Mononuclear cell (primary cell): ENCODE data around the gene GOLGA8F. TPM values are rescaled to one million over a fixed set of nuclear protein-coding genes. Genes with fewer than 3 reads are reported as not detected.
"Not testable (repeated sequence)": the region's sequence is repeated elsewhere in the genome, so short reads cannot be mapped to it uniquely, and the experiment has no call there.

Source experiments
- H3K27me3 ChIP-seq: 2 replicates; pipeline ENCODE4 v1.6.0; 2011; ENCODE audit warnings: low read length, control low read depth; ENCODE audit not compliant: insufficient read depth
- H3K4me1 ChIP-seq: 2 replicates; pipeline ENCODE4 v1.5.1; 2011; ENCODE audit warnings: mild to moderate bottlenecking, low read length, control low read depth; ENCODE audit not compliant: insufficient read depth
- H3K4me3 ChIP-seq: 2 replicates; pipeline ENCODE4 v1.5.1; 2011; ENCODE audit warnings: mild to moderate bottlenecking, low read length, moderate library complexity
- H3K9me3 ChIP-seq: 2 replicates; pipeline ENCODE4 v1.5.1; 2011; ENCODE audit warnings: low read depth, mild to moderate bottlenecking, control low read depth, low read length
- total RNA-seq: library from RNA; depleted of rRNA; stranded (reverse); fragments of >200 nt; gene quantifications from one replicate; pipeline ENCODE4 v1.2.3, GENCODE V29; 2012

GOLGA8F gene, protein sequence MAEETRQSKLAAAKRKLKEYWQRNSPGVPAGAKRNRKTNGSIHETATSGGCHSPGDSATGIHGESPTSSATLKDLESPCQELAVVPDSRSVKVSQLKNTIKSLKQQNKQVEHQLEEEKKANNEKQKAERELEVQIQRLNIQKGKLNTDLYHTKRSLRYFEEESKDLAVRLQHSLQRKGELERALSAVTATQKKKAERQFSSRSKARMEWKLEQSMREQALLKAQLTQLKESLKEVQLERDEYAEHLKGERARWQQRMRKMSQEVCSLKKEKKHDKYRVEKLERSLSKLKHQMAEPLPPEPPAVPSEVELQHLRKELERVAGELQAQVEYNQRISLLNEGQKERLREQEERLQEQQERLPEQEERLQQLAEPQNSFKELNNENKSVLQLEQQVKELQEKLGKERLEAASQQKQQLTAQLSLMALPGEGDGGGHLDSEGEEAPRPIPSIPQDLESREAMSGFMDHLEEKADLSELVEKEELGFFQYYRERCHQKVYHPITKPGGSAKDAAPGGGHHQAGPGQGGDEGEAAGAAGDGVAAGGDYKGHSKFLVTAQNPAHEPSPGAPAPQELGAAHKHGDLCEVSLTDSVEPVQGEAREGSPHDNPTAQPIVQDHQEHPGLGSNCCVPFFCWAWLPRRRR
- total RNA-seq: not detected

DNA sequence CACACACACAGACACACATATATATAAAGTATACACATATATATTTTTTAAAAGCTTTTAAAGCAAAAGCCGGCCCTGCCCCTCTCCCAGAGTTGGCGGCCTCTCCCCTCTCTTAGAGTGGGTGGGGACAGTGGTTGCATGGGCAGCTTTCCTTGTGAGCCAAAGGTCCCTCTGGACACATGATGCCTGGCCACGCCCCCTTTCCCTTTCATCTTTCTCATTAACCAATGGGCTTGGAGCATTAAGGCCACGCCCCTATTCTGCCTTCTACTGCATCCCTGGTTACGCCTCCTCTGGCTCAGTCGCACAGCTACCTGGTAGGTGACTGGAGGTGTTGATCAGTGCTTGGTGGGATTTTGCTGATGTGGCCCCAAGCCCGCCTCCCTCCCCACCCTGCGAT lies at the start of gene GOLGA8F:
TSS of gene GOLGA8F (plus strand) at position 301 of the 400 bp plus-strand sequence. CDS start at position 399, 98 bp downstream.
- not testable (repeated sequence) for H3K9me3 ChIP-seq, H3K4me3 ChIP-seq, H3K27me3 ChIP-seq, H3K4me1 ChIP-seq

DNA sequence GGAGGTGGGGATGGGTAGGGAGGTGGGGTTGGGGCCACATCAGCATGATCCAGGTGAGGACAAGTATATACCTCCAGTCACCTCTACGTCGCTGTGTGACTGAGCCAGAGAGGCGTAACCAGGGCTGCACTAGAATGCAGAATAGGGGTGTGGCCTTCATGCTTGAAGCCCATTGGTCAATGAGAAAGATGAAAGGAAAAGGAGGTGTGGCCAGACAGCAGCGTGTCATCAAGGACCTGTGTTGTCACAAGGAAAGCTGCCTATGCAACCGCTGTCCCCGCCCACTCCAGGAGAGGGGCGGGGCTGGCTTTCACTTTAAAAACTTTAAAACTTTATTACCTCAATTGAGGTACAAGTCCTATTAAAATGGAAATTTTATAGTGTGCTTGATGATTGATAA lies 20.5 kb upstream of the GOLGA8F start, which contains the start of gene GOLGA6L24:
TSS of gene GOLGA6L24 (minus strand) at position 101 of the 400 bp plus-strand sequence. CDS start at position 40, 61 bp downstream.
- not testable (repeated sequence) for H3K9me3 ChIP-seq, H3K27me3 ChIP-seq, H3K4me1 ChIP-seq, H3K4me3 ChIP-seq

DNA sequence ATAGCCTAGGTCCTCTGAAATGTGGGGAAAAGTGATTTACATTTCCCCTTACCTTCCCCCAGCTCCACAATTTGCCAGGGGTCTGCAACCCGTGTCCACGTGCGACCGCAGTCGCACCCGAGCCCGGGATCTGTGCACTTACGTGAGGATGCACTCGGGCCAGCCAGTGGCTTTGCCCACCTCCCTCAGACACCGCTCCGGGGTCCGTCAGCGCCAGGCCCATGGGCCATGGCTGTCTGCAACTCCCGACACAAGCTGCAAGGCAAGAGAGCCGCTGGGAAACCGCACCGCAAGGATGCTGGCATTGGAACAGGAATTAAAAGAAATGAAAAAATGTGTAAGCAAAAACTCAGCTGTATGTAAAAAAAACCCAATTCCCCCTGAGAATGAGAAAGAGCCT lies 13.0 kb upstream of the GOLGA8F start:
- not testable (repeated sequence) for H3K9me3 ChIP-seq, H3K4me1 ChIP-seq, H3K27me3 ChIP-seq, H3K4me3 ChIP-seq

DNA sequence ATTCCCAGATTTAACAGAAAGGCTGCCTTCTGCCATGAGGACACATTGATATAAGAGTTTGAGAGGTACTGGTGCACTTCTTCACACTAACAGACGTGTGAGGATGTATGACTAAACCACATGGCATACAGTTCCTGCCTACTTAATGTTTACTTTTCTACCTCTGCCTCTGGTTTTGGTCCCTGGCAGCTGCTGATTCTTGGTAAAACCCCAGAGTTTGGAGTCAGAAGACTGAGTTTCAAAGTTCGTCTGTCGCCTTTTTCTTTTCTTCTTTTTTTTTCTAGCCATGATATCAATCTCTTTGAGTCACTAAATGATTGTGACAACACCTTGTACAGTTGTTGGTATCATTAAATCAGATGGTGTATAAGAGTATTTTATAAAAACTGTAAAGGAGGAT lies 1.6 kb downstream of the GOLGA8F start:
- H3K4me3 ChIP-seq, H3K4me1 ChIP-seq, H3K9me3 ChIP-seq, H3K27me3 ChIP-seq: not testable (repeated sequence)

DNA sequence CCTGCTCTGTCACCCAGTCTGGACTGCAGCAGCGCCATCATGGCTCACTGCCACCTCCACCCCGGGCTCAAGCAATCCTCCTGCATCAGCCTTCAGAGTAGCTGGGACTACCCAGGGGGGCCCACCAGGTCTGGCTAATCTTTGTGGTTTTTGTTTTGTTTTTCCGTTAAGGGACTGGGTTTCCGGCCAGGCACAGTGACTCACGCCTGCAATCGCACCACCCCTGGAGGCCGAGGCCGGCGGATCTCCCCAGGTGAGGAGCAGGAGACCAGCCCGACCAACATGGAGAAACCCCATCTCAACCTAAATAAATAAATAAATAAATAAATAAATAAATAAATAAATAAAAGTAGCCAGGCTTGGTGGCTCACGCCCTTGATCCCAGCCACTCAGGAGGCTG lies 17.6 kb downstream of the GOLGA8F start:
- H3K4me1 ChIP-seq, H3K9me3 ChIP-seq, H3K27me3 ChIP-seq, H3K4me3 ChIP-seq: not testable (repeated sequence)

DNA sequence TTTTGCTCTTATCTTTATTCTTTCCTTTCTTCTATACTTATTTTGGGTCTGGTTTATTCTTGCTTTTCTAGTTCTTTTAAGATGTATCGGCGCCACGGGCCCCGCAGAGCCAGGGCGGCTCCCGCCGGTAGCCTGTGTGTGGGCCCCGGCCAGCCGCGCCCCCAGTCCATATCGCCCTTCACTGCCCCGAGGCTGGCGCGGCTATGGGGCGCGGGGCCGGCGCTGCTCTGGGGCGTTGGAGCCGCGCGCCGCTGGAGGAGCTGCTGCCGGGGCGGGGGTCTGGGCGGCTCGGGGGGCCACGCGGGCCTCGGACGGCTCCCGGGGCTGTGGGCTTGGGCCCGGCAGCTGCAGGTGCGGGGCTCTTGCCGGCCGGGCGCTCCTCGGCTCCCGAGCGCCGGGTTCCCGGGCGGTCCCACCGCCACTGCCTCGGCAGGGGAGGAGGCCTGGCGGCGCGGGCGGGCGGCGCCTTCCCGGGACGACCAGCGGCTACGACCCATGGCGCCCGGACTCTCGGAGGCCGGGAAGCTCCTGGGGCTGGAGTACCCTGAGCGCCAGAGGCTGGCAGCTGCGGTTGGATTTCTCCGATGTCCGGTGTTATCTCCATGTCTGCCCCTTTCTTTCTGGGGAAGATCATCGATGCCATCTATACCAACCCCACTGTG lies 24.4 kb downstream of the GOLGA8F start:
- H3K9me3 ChIP-seq, H3K4me3 ChIP-seq, H3K4me1 ChIP-seq, H3K27me3 ChIP-seq: not testable (repeated sequence)

DNA sequence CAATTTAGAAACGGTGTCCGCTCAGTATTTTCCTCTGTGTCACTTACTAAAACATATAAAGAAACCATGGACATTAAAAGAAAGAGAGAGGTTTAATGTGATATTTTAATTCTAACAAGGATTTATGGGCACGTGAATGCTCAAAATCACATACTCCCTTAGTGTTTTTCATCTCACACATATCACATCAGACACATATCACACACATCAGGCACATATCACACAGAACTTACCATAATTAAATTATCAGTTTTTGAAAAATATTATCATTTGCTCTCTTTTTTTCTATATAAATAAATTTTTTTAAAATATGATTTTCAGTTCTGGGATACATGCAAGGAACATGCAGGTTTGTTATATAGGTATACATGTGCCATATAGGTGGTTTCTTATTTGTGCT lies 42.0 kb downstream of the GOLGA8F start:
- H3K4me1 ChIP-seq, H3K9me3 ChIP-seq, H3K4me3 ChIP-seq, H3K27me3 ChIP-seq: not testable (repeated sequence)

DNA sequence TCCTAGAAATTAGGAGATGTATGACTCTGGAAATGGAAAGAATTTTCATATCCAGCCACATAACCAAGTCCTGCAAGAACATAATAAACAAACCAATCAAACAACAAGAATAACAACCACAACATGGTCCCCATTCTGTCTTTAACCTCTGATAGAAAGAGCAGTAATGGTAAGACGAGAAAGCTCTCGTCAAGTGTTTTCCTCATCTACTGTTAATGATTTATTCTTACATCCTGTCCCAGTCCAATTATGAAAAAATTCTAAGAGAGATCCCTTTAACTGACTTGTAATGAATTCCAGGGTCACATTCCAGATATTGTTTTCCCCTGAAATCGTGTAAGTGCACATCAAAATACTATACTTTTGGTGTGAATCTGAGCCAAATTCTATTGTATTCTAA lies 57.1 kb downstream of the GOLGA8F start:
- H3K4me3 ChIP-seq, H3K4me1 ChIP-seq, H3K27me3 ChIP-seq, H3K9me3 ChIP-seq: not testable (repeated sequence)

Other genes starting within 250 kb of the GOLGA8F start
- 18.5 TPM for gene HERC2, start 56.5 kb upstream of the GOLGA8F start, total RNA-seq
- gene GOLGA6L24, start 20.6 kb upstream of the GOLGA8F start, total RNA-seq: not detected
- gene GOLGA8G, start 154.3 kb downstream of the GOLGA8F start, total RNA-seq: not detected
- not detected for gene GOLGA6L25, start 174.9 kb downstream of the GOLGA8F start, total RNA-seq